H1 (cell line): ENCODE data around the gene RAP1GAP. TPM values are rescaled to one million over a fixed set of nuclear protein-coding genes. Genes with fewer than 3 reads are reported as not detected.
"Not testable (repeated sequence)": the region's sequence is repeated elsewhere in the genome, so short reads cannot be mapped to it uniquely, and the experiment has no call there.

ENCODE experiments used
- CTCF ChIA-PET: fragments of 300-600 bp; sonication (Branson Sonifier 250); formaldehyde crosslinking; loops from one replicate; lab custom pipeline; 2021; ENCODE audit not compliant: partially characterized antibody; lab: Charles Lee
- POLR2A ChIA-PET: fragments of 300-600 bp; sonication (Branson Sonifier 250); formaldehyde crosslinking; loops from one replicate; lab custom pipeline; 2021; ENCODE audit warnings: inconsistent platforms; ENCODE audit not compliant: partially characterized antibody; lab: Charles Lee
- DNase-seq, 2 experiments: peaks; one replicate each; pipeline versions ENCODE4 v3.0.0 to v3.0.0-alpha.2; 2010 to 2022; ENCODE audit warnings: low spot score in 2 of 2, low read depth in 1 of 2, mixed read lengths in 1 of 2
- FAIRE-seq: peaks from 2 replicates; lab custom pipeline; 2011; peaks lifted over from hg19 to GRCh38; lab: Jason Lieb, UNC
- H2AFZ ChIP-seq: 2 replicates; pipeline ENCODE4 v1.8.1; 2012; ENCODE audit warnings: low read length, inconsistent platforms
- H2AK5ac ChIP-seq: 2 replicates; pipeline ENCODE4 v1.6.1; 2013; ENCODE audit warnings: low read depth, low read length
- H2BK120ac ChIP-seq: replicated peaks from 2 replicates; pipeline ENCODE3; 2013; ENCODE audit warnings: low read depth, low read length, inconsistent platforms
- H2BK12ac ChIP-seq: 2 replicates; pipeline ENCODE4 v1.6.1; 2013; ENCODE audit warnings: low read depth, low read length
- H2BK15ac ChIP-seq: 2 replicates; pipeline ENCODE4 v1.6.1; 2013; ENCODE audit warnings: low read length
- H2BK20ac ChIP-seq: 2 replicates; pipeline ENCODE4 v1.6.1; 2013; ENCODE audit warnings: low read length
- H2BK5ac ChIP-seq: 2 replicates; pipeline ENCODE4 v1.6.1; 2013; ENCODE audit warnings: low read depth, low read length
- H3K14ac ChIP-seq: 2 replicates; pipeline ENCODE4 v1.6.1; 2013; ENCODE audit warnings: inconsistent platforms; ENCODE audit not compliant: insufficient read length
- H3K18ac ChIP-seq: 2 replicates; pipeline ENCODE4 v1.6.1; 2013; ENCODE audit warnings: low read length; ENCODE audit errors: extremely low read depth
- H3K23ac ChIP-seq: 2 replicates; pipeline ENCODE4 v1.6.1; 2013; ENCODE audit warnings: inconsistent platforms; ENCODE audit not compliant: insufficient read length
- H3K23me2 ChIP-seq: 2 replicates; pipeline ENCODE4 v1.6.1; 2013; ENCODE audit warnings: low read depth, low read length
- H3K27ac ChIP-seq: 2 replicates; pipeline ENCODE4 v1.6.1; 2011; ENCODE audit warnings: low read depth, low read length, inconsistent platforms
- H3K27me3 ChIP-seq, 4 experiments: replicated peaks in 1 of 4; 1 replicate in 1 of 4; 2 replicates in 3 of 4; pipeline versions ENCODE4 v1.6.1 to v1.8.1; 2011 to 2013; ENCODE audit warnings: low read length in 3 of 4, mild to moderate bottlenecking in 3 of 4, inconsistent platforms in 2 of 4, mixed read lengths in 2 of 4, moderate library complexity in 1 of 4; ENCODE audit not compliant: control insufficient read depth in 3 of 4, insufficient read depth in 3 of 4; ENCODE audit errors: extremely low read depth in 1 of 4
- H3K36me3 ChIP-seq, 4 experiments: 2 replicates each; pipeline versions ENCODE4 v1.6.1 to v1.8.1; 2011 to 2013; ENCODE audit warnings: mild to moderate bottlenecking in 4 of 4, low read length in 3 of 4, moderate library complexity in 2 of 4, control low read depth in 1 of 4, inconsistent platforms in 1 of 4; ENCODE audit not compliant: insufficient read depth in 4 of 4, control insufficient read depth in 2 of 4
- H3K4ac ChIP-seq: replicated peaks from 2 replicates; pipeline ENCODE3; 2013; ENCODE audit warnings: low read length, low read depth, mixed read lengths, inconsistent platforms; ENCODE audit not compliant: insufficient read length
- H3K4me1 ChIP-seq, 4 experiments: replicated peaks in 1 of 4; 1 replicate in 1 of 4; 2 replicates in 3 of 4; pipeline versions ENCODE4 v1.6.1 to v1.8.1; 2011 to 2013; ENCODE audit warnings: low read length in 3 of 4, inconsistent platforms in 2 of 4, mixed read lengths in 1 of 4; ENCODE audit not compliant: insufficient read depth in 4 of 4, control insufficient read depth in 3 of 4
- H3K4me2 ChIP-seq, 2 experiments: 2 replicates each; pipeline versions ENCODE4 v1.6.1 to v1.8.1; 2011 to 2013; ENCODE audit warnings: low read depth in 2 of 2, low read length in 2 of 2, control low read depth in 1 of 2, inconsistent platforms in 1 of 2, mild to moderate bottlenecking in 1 of 2; ENCODE audit not compliant: insufficient read depth in 1 of 2
- H3K4me3 ChIP-seq, 4 experiments: fragments of 200-600, 300-600 bp in 1 of 4; sonication (generic), shearing (Covaris generic), sonication (Bioruptor Twin) in 1 of 4; 2 replicates each; pipeline versions ENCODE4 v1.5.1 to v1.8.1; 2011 to 2016; ENCODE audit warnings: low read length in 4 of 4, low read depth in 3 of 4, control low read depth in 2 of 4, inconsistent platforms in 2 of 4, mild to moderate bottlenecking in 2 of 4, mixed read lengths in 1 of 4, moderate library complexity in 1 of 4; ENCODE audit not compliant: insufficient read depth in 2 of 4; ENCODE audit errors: extremely low read depth in 1 of 4
- H3K56ac ChIP-seq: replicated peaks from 2 replicates; pipeline ENCODE3; 2013; ENCODE audit warnings: low read depth, mild to moderate bottlenecking, mixed read lengths, low read length, inconsistent platforms; ENCODE audit not compliant: insufficient read length
- H3K79me1 ChIP-seq: 2 replicates; pipeline ENCODE4 v1.6.1; 2013; ENCODE audit warnings: low read depth, low read length, control low read depth
- H3K79me2 ChIP-seq, 2 experiments: 2 replicates each; pipeline versions ENCODE4 v1.6.1 to v1.8.1; 2012 to 2013; ENCODE audit warnings: low read length in 2 of 2, mild to moderate bottlenecking in 2 of 2, inconsistent platforms in 1 of 2; ENCODE audit not compliant: insufficient read depth in 2 of 2, control insufficient read depth in 1 of 2
- H3K9ac ChIP-seq, 4 experiments: replicated peaks in 1 of 4; 1 replicate in 1 of 4; 2 replicates in 3 of 4; pipeline versions ENCODE4 v1.6.1 to v1.8.1; 2011 to 2013; ENCODE audit warnings: low read depth in 3 of 4, low read length in 3 of 4, control low read depth in 2 of 4, mild to moderate bottlenecking in 2 of 4, moderate library complexity in 2 of 4, inconsistent platforms in 1 of 4; ENCODE audit errors: extremely low read depth in 1 of 4
- H3K9me3 ChIP-seq, 2 experiments: 2 replicates each; pipeline versions ENCODE4 v1.6.1 to v1.8.1; 2012 to 2013; ENCODE audit warnings: mild to moderate bottlenecking in 2 of 2, moderate library complexity in 2 of 2, control low read depth in 1 of 2, inconsistent platforms in 1 of 2, low read depth in 1 of 2, low read length in 1 of 2, mixed read lengths in 1 of 2; ENCODE audit not compliant: insufficient read depth in 2 of 2
- H4K20me1 ChIP-seq, 2 experiments: replicated peaks in 1 of 2; 2 replicates each; pipeline versions ENCODE3 to v1.8.1; 2011 to 2013; ENCODE audit warnings: inconsistent platforms in 2 of 2, low read length in 2 of 2, mild to moderate bottlenecking in 1 of 2; ENCODE audit not compliant: insufficient read depth in 2 of 2, control insufficient read depth in 1 of 2
- H4K5ac ChIP-seq: 2 replicates; pipeline ENCODE4 v1.6.1; 2013; ENCODE audit warnings: low read length, low read depth, mixed read lengths, inconsistent platforms; ENCODE audit not compliant: insufficient read length
- H4K8ac ChIP-seq: 2 replicates; pipeline ENCODE4 v1.8.0; 2013; ENCODE audit warnings: mild to moderate bottlenecking, moderate library complexity, low read length, inconsistent platforms; ENCODE audit not compliant: insufficient read depth; ENCODE audit errors: extremely low read depth
- H4K91ac ChIP-seq: replicated peaks from 2 replicates; pipeline ENCODE3; 2013; ENCODE audit warnings: low read length, mixed read lengths, inconsistent platforms; ENCODE audit not compliant: insufficient read length
- WGBS, 2 experiments: shearing (Covaris generic) in 1 of 2; methylation state at CpG; one replicate each; pipeline versions ENCODE4 v1.1.6 to v1.1.7; 2013 to 2015; ENCODE audit warnings: low lambda C conversion rate in 2 of 2, mixed read lengths in 2 of 2, inconsistent platforms in 1 of 2, low coverage in 1 of 2, missing lambda C conversion rate in 1 of 2; ENCODE audit not compliant: insufficient replicate concordance in 2 of 2, insufficient coverage in 1 of 2, insufficient read length in 1 of 2; ENCODE audit errors: extremely low coverage in 1 of 2, missing lambda C conversion rate in 1 of 2; 5-methylcytosine and 5-hydroxymethylcytosine counted together
- polyA plus RNA-seq, 7 experiments: library from polyadenylated mRNA; depleted of rRNA in 3 of 7; stranded (reverse) in 5 of 7; unstranded in 2 of 7; fragments of >200 nt in 5 of 7; fragments of 200-250 nt in 2 of 7; gene quantifications; 1 replicate in 5 of 7; 2 replicates in 1 of 7; 4 replicates in 1 of 7; pipeline versions ENCODE4 v1.2.1 to v1.2.3, GENCODE V29; 2011 to 2013; ENCODE audit warnings: missing spikeins in 2 of 7, mixed read lengths in 2 of 7
- total RNA-seq: library from RNA; stranded (reverse); fragmentation: NEBNext Ultra II Directional; extraction: Animal tissue kit (Norgen Biotek cat#: 25700); gene quantifications from 2 replicates; pipeline ENCODE4 v1.2.1, GENCODE V29; 2021

RAP1GAP gene
- total and polyA plus RNA-seq, 2 of the 8 experiments (the other 6 are each of a cell fraction or from before 2014, with no cell fraction given): 8.4 TPM

DNA sequence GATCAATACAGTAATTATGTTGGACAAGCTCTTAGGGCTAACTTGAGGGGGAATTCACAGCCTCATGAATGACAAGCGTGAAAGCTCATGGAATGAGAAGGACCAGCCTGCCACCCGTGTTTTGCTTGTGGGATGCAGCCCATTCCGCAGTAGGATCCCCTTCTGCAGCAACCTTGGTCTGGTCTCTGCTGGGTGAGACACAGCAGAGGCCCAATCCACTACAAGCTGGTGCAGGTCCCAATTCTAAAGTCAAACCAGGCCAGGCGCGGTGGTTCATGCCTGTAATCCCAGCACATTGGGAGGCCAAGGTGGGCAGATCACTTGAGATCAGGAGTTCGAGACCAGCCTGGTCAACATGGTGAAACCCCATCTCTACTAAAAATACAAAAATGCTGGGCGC lies 4.7 kb upstream of the RAP1GAP start:
- H3K23ac ChIP-seq, H3K4ac ChIP-seq, H3K14ac ChIP-seq, DNase-seq, H2BK20ac ChIP-seq, H2BK5ac ChIP-seq, H4K91ac ChIP-seq, H3K18ac ChIP-seq, H2BK12ac ChIP-seq, H2AK5ac ChIP-seq, H3K4me2 ChIP-seq, H3K27ac ChIP-seq, H2AFZ ChIP-seq, H3K9ac ChIP-seq, H3K9me3 ChIP-seq, H2BK15ac ChIP-seq, H4K8ac ChIP-seq, H3K23me2 ChIP-seq, H4K20me1 ChIP-seq, FAIRE-seq, H3K79me2 ChIP-seq, H2BK120ac ChIP-seq, H3K4me3 ChIP-seq, H3K56ac ChIP-seq, H4K5ac ChIP-seq, H3K79me1 ChIP-seq, H3K36me3 ChIP-seq: not testable (repeated sequence)
- WGBS, 2 experiments: 92% methylated on average over 7 of the region's 7 CpGs; no CpG with 5 or more reads in 1 of the 2 experiments
- Histone ChIP-seq H3K4me1 (peaks cover 0 to 18% (median 6%) of the 10 kb centered on the region in 4 experiments; a peak in 6 of 7 replicates), H3K27me3 (peaks cover 0 to 15% (median 8%) of the 10 kb centered on the region in 4 experiments; a peak in 5 of 7 replicates)
- ChIA-PET CTCF (interaction anchor here (1.2 to 1.3 kb wide), 2 partner anchors 9 to 108 kb away, joined by 3 to 6 read pairs; no protein-coding TSS in a partner anchor), POLR2A (interaction anchor here (0.5 to 2.0 kb wide), 3 partner anchors 108 to 269 kb away, joined by 3 to 6 read pairs (median 3); no protein-coding TSS in a partner anchor)
